ENCODE measurements around the gene CNTFR. TPM values are rescaled to one million over a fixed set of nuclear protein-coding genes. Genes with fewer than 3 reads are reported as not detected.
"Not testable (repeated sequence)": the region's sequence is repeated elsewhere in the genome, so short reads cannot be mapped to it uniquely, and the experiment has no call there.

CNTFR gene, protein sequence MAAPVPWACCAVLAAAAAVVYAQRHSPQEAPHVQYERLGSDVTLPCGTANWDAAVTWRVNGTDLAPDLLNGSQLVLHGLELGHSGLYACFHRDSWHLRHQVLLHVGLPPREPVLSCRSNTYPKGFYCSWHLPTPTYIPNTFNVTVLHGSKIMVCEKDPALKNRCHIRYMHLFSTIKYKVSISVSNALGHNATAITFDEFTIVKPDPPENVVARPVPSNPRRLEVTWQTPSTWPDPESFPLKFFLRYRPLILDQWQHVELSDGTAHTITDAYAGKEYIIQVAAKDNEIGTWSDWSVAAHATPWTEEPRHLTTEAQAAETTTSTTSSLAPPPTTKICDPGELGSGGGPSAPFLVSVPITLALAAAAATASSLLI
- total RNA-seq, result not detected

- H3K36me3 Mint-ChIP-seq (ENCODE audit: low read depth), result no peaks in the 10 kb centered on the region
- POLR2A ChIA-PET, result no interaction called here
- no peaks in the 10 kb centered on the region for H3K9me3 Mint-ChIP-seq
- peak within 1 kb of the TSS; percentile 53 for H3K4me3 Mint-ChIP-seq
- ATAC-seq (peak; percentile 29), DNase-seq (peak; percentile 31)
- H3K27ac Mint-ChIP-seq, result no peak within 1 kb of the TSS
- H3K27me3 Mint-ChIP-seq, result peaks cover 65% of the 10 kb centered on the region
- CTCF ChIA-PET, result interaction anchor here (1.0 to 3.5 kb wide), 3 partner anchors 14 to 186 kb away, joined by 3 to 14 read pairs (median 3); no protein-coding TSS in a partner anchor
- intact Hi-C loops (cut with micrococcal nuclease), result loop anchor here (5.0 kb wide), 2 partner anchors 43 to 153 kb away; no protein-coding TSS in a partner anchor
- H3K4me1 Mint-ChIP-seq (ENCODE audit: low read depth), result peaks cover 23% of the 10 kb centered on the region
- TF ChIP-seq CTCF (IDR thresholded peaks at IDR 0.05), result no peak
Measured at GRCh38 chr9:34589636-34590380, at the start of gene CNTFR. TSS of gene CNTFR (minus strand) at chr9:34589724. CDS start at chr9:34568981, 20,743 bp downstream.

DNA sequence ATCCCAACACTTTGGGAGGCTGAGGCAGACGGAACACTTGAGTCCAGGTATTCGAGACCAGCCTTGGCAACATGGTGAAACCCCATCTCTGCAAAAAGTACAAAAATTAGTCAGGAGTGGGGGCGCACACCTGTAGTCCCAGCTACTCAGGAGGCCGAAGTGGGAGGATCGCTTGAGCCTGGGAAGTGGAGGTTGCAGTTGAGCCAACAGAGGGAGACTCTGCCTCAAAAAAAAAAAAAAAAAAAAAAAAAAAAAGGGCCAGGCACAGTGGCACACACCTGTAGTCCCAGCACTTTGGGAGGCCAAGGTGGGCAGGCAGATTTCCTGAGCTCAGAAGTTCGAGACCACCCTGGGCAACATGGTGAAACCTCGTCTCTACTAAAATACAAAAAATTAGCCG lies 49.8 kb upstream of the CNTFR start:
- H3K27ac Mint-ChIP-seq; H3K27me3 Mint-ChIP-seq; DNase-seq; H3K9me3 Mint-ChIP-seq; ATAC-seq; intact Hi-C loops (cut with micrococcal nuclease); H3K4me3 Mint-ChIP-seq: not testable (repeated sequence)
- Mint-ChIP-seq H3K36me3 (ENCODE audit: low read depth) (peaks cover 21% of the 10 kb centered on the region), H3K4me1 (ENCODE audit: low read depth) (peaks cover 31% of the 10 kb centered on the region)
- CTCF ChIA-PET, result interaction anchor here (1.3 to 8.4 kb wide), 4 partner anchors 8 to 260 kb away, joined by 4 to 142 read pairs (median 72); partner anchors contain the start of genes CCL27, GALT and RPP25L
- POLR2A ChIA-PET, result interaction anchor here (0.7 to 7.3 kb wide), 3 partner anchors 8 to 14 kb away, joined by 3 to 63 read pairs (median 28); partner anchors contain the start of gene GALT

- no peak for TF ChIP-seq CTCF (IDR thresholded peaks at IDR 0.05)
- Mint-ChIP-seq H3K36me3 (ENCODE audit: low read depth) (peaks cover 23% of the 10 kb centered on the region), H3K27me3 (no peaks in the 10 kb centered on the region), H3K4me1 (ENCODE audit: low read depth) (peaks cover 36% of the 10 kb centered on the region), H3K4me3 (peak overlapping the region; percentile 94), H3K9me3 (no peaks in the 10 kb centered on the region), H3K27ac (peak overlapping the region; percentile 90)
- DNase-seq (no peak), ATAC-seq (no peak)
- intact Hi-C loops (cut with micrococcal nuclease), result no loop called here
- ChIA-PET POLR2A (interaction anchor here (0.8 to 7.3 kb wide), 14 partner anchors 9 to 460 kb away, joined by 3 to 63 read pairs (median 5); partner anchors contain the start of genes DCTN3, GALT, IL11RA and RPP25L), CTCF (interaction anchor here (1.1 to 8.4 kb wide), 12 partner anchors 9 to 261 kb away, joined by 3 to 142 read pairs (median 7); partner anchors contain the start of genes ARID3C, CCL27, DCTN3 and GALT)
Measured at GRCh38 chr9:34638138-34638445, 48.6 kb upstream of the CNTFR start.

- no peaks in the 10 kb centered on the region for H3K27me3 Mint-ChIP-seq
- ATAC-seq (peak; percentile 95), DNase-seq (peak; percentile 92)
- intact Hi-C loops (cut with micrococcal nuclease), result no loop called here
- peaks cover 23% of the 10 kb centered on the region for H3K36me3 Mint-ChIP-seq (ENCODE audit: low read depth)
- H3K9me3 Mint-ChIP-seq, result no peaks in the 10 kb centered on the region
- TF ChIP-seq CTCF (IDR thresholded peaks at IDR 0.05), result no peak
- H3K27ac Mint-ChIP-seq, result peak within 1 kb of the TSS; percentile 90
- peaks cover 36% of the 10 kb centered on the region for H3K4me1 Mint-ChIP-seq (ENCODE audit: low read depth)
- ChIA-PET POLR2A (interaction anchor here (0.8 to 7.3 kb wide), 16 partner anchors 8 to 460 kb away, joined by 3 to 63 read pairs (median 5); partner anchors contain the start of genes DCTN3, GALT, IL11RA and RPP25L), CTCF (interaction anchor here (0.6 to 8.4 kb wide), 17 partner anchors 9 to 262 kb away, joined by 3 to 142 read pairs (median 4); partner anchors contain the start of genes ARID3C, CCL27, DCTN3 and GALT)
- H3K4me3 Mint-ChIP-seq, result peak within 1 kb of the TSS; percentile 94
Measured at GRCh38 chr9:34637356-34638137, 48.0 kb upstream of the CNTFR start, which contains the start of gene SIGMAR1. TSS of gene SIGMAR1 (minus strand) at chr9:34637787. CDS start at chr9:34637697, 90 bp downstream.
